Colonic mucosa (tissue), 4 donors: ENCODE data around the gene TYRP1. TPM values are rescaled to one million over a fixed set of nuclear protein-coding genes. Genes with fewer than 3 reads are reported as not detected.

ENCODE experiments used
- DNase-seq: peaks from one replicate; pipeline ENCODE4 v3.0.0-alpha.2; 2020
- H3K27ac ChIP-seq: fragments of 200-600 bp; one replicate; pipeline ENCODE4 v1.8.0; 2021
- H3K27me3 ChIP-seq: fragments of 200-600 bp; one replicate; pipeline ENCODE4 v1.8.0; 2021
- H3K36me3 ChIP-seq: fragments of 200-600 bp; one replicate; pipeline ENCODE4 v1.8.0; 2021
- H3K4me1 ChIP-seq: fragments of 200-600 bp; one replicate; pipeline ENCODE4 v1.8.0; 2021; ENCODE audit warnings: mild to moderate bottlenecking
- H3K4me3 ChIP-seq: fragments of 200-600 bp; one replicate; pipeline ENCODE4 v1.8.0; 2021
- H3K9ac ChIP-seq, 2 donors: one replicate each; pipeline ENCODE4 v1.7.0; 2013; ENCODE audit warnings: control low read depth in 2 of 2, low read depth in 2 of 2, low read length in 2 of 2
- H3K9me3 ChIP-seq: fragments of 200-600 bp; one replicate; pipeline ENCODE4 v1.8.0; 2021
- intact Hi-C: fragments of 100-400 bp; cut with DNase I; formaldehyde crosslinking; loops from one replicate; pipeline ENCODE4 v1.14.1; 2022
- total RNA-seq, 2 donors: library from RNA; stranded (reverse); fragmentation: NEBNext Ultra II Directional in 1 of 2; extraction: Animal tissue kit (Norgen Biotek cat#: 25700) in 1 of 2; gene quantifications; one replicate each; pipeline ENCODE4 v1.2.1, GENCODE V29; 2021
- TF ChIP-seq, protein P1 (sequence below): fragments of 200-600 bp; IDR thresholded peaks from one replicate; pipeline ENCODE4 v1.8.0; 2022; ENCODE audit warnings: antibody characterized with exemption, mild to moderate bottlenecking
- donor health status: healthy.
- donor health status: DM: no; HTN: no; CAD: no.
- donor health status: DM: no; HTN: no; CAD: no.

TYRP1 gene
- total RNA-seq, result 1 to 10 TPM in 1 of 2 donors, under 1 TPM in 1; 0.30 to 1.4 TPM

GRCh38 chr9:12693141-12693540, at the start of gene TYRP1:
TSS of gene TYRP1 (plus strand) at chr9:12693385. CDS start at chr9:12693997, 612 bp downstream.
- H3K9ac ChIP-seq, result no peak within 1 kb of the TSS
- no peaks in the 10 kb centered on the region for H3K4me1 ChIP-seq
- TF ChIP-seq, protein P1, sequence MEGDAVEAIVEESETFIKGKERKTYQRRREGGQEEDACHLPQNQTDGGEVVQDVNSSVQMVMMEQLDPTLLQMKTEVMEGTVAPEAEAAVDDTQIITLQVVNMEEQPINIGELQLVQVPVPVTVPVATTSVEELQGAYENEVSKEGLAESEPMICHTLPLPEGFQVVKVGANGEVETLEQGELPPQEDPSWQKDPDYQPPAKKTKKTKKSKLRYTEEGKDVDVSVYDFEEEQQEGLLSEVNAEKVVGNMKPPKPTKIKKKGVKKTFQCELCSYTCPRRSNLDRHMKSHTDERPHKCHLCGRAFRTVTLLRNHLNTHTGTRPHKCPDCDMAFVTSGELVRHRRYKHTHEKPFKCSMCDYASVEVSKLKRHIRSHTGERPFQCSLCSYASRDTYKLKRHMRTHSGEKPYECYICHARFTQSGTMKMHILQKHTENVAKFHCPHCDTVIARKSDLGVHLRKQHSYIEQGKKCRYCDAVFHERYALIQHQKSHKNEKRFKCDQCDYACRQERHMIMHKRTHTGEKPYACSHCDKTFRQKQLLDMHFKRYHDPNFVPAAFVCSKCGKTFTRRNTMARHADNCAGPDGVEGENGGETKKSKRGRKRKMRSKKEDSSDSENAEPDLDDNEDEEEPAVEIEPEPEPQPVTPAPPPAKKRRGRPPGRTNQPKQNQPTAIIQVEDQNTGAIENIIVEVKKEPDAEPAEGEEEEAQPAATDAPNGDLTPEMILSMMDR, result no peak
- no peaks in the 10 kb centered on the region for H3K9me3 ChIP-seq
- intact Hi-C loops, result no loop called here
- H3K4me3 ChIP-seq, result no peak within 1 kb of the TSS
- no peaks in the 10 kb centered on the region for H3K27me3 ChIP-seq
- H3K27ac ChIP-seq, result no peak within 1 kb of the TSS
- no peaks in the 10 kb centered on the region for H3K36me3 ChIP-seq
- DNase-seq, result no peak

DNA sequence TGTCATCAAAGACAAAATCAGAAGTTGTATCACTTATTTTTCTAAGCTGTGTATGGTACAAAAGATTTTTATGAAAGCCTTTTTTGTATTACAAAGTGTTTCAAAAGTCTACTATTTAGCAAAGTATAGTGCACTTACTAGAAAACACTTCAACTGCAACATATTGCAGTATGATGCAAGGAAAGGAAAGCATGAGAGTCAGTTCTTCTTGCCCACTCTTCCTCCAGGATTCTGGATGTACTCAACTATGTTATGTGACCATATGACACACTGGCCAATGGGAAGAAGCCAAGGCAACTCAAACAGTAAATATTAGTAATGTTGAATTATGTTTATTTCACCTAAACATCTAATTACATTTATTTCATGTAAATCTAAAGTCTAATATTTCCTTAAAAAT, 49.5 kb upstream of the TYRP1 start:
- Histone ChIP-seq H3K36me3 (no peaks in the 10 kb centered on the region), H3K27ac (no peak overlapping the region), H3K27me3 (no peaks in the 10 kb centered on the region), H3K4me3 (no peak overlapping the region), H3K9ac (no peak overlapping the region), H3K4me1 (no peaks in the 10 kb centered on the region), H3K9me3 (no peaks in the 10 kb centered on the region)
- no peak for DNase-seq
- intact Hi-C loops, result no loop called here
- TF ChIP-seq, protein P1, result no peak

DNA sequence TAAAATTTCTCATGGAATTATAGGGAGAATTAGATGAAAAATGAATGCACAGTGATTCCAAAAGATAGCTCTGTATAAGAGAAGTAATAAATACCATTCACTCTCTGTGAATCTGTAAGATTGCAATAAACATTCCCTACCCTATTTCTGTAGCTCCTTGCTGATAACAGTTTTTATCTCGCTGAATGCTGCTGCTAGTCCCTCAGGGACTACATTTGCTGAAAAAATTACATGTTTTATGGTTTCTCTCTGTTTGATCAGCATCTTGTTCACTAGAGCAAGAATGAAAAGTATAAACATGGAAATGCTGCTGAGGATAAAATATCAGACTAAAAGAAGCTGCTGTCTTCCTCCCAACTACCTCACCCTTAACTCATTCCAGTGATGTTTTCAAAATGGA, 44.3 kb upstream of the TYRP1 start:
- Histone ChIP-seq H3K36me3 (no peaks in the 10 kb centered on the region), H3K4me1 (no peaks in the 10 kb centered on the region), H3K4me3 (no peak overlapping the region), H3K27me3 (no peaks in the 10 kb centered on the region), H3K9ac (no peak overlapping the region), H3K27ac (no peak overlapping the region), H3K9me3 (no peaks in the 10 kb centered on the region)
- TF ChIP-seq, protein P1, result no peak
- no peak for DNase-seq
- intact Hi-C loops, result no loop called here

DNA sequence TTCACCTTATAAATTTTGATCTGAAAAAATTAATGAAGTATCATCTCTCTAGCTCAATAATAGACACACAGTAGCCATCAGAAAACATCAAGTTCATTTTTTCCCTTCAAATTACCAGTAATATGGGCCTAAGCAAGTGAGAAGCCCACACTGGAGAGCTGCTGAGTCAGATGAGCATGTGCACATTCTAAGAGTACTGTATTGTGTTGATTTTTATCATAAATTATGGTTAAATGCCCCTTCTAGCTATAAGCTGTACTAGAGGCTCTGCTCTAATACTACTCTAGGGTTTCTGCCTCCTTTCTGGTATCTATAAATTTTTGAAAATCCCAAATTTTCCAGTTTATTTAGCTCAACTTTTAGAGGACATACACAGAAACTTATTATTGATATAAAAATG, 42.1 kb upstream of the TYRP1 start:
- intact Hi-C loops, result no loop called here
- DNase-seq, result no peak
- TF ChIP-seq, protein P1, result no peak

DNA sequence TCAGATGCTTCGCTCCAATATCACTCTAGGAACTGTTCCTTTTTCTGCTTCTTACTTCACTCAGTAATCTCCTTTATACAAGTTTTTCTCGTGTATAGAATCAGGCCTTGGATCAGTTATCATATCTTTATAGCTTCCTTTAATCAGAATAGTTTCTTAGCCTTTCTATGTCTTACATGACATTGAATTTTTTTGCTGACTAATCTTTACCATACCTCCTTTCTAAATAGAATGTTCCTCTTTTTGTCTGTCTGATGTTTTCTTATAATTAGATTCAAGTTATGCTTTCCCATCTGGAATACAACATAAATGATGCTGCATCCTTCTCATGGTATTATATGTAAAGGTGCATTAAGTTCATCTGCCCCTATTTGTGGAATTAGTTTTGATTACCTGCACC, 40.2 kb upstream of the TYRP1 start:
- H3K36me3 ChIP-seq, result no peaks in the 10 kb centered on the region
- no peak overlapping the region for H3K4me3 ChIP-seq
- DNase-seq, result no peak
- intact Hi-C loops, result no loop called here
- H3K27ac ChIP-seq, result no peak overlapping the region
- H3K27me3 ChIP-seq, result no peaks in the 10 kb centered on the region
- no peaks in the 10 kb centered on the region for H3K4me1 ChIP-seq
- no peak overlapping the region for H3K9ac ChIP-seq
- H3K9me3 ChIP-seq, result no peaks in the 10 kb centered on the region
- TF ChIP-seq, protein P1, result no peak

More for the DNA sequence above, 42.1 kb upstream of the TYRP1 start:
- Histone ChIP-seq H3K36me3 (no peaks in the 10 kb centered on the region), H3K4me1 (no peaks in the 10 kb centered on the region), H3K4me3 (no peak overlapping the region), H3K9ac (no peak overlapping the region), H3K27me3 (no peaks in the 10 kb centered on the region), H3K27ac (no peak overlapping the region), H3K9me3 (no peaks in the 10 kb centered on the region)

- Histone ChIP-seq H3K4me1 (no peaks in the 10 kb centered on the region), H3K27ac (no peak overlapping the region), H3K9me3 (no peaks in the 10 kb centered on the region), H3K27me3 (no peaks in the 10 kb centered on the region), H3K36me3 (no peaks in the 10 kb centered on the region), H3K9ac (no peak overlapping the region), H3K4me3 (no peak overlapping the region)
- intact Hi-C loops, result no loop called here
- no peak for DNase-seq
- TF ChIP-seq, protein P1, result no peak
Observed at GRCh38 chr9:12656803-12657202, 36.4 kb upstream of the TYRP1 start.
